Measurements from ENCODE around the gene OPN4.

OPN4 gene, protein sequence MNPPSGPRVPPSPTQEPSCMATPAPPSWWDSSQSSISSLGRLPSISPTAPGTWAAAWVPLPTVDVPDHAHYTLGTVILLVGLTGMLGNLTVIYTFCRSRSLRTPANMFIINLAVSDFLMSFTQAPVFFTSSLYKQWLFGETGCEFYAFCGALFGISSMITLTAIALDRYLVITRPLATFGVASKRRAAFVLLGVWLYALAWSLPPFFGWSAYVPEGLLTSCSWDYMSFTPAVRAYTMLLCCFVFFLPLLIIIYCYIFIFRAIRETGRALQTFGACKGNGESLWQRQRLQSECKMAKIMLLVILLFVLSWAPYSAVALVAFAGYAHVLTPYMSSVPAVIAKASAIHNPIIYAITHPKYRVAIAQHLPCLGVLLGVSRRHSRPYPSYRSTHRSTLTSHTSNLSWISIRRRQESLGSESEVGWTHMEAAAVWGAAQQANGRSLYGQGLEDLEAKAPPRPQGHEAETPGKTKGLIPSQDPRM

GRCh38 chr10:86654411-86655172 is at the start of gene OPN4:
OPN4 (plus strand) TSS chr10:86654547; CDS start chr10:86654784, 237 bp downstream.
- TF ChIP-seq CTCF (IDR thresholded peaks at IDR 0.05; ENCODE audit: low read depth, low read length) (no peak), MYC (IDR thresholded peaks at IDR 0.05; ENCODE audit: low read depth, low read length) (no peak), POLR2A (IDR thresholded peaks at IDR 0.05; ENCODE audit: extremely low read depth, insufficient read length) (no peak)
- TF ChIP-seq, protein P1, sequence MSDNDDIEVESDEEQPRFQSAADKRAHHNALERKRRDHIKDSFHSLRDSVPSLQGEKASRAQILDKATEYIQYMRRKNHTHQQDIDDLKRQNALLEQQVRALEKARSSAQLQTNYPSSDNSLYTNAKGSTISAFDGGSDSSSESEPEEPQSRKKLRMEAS (IDR thresholded peaks at IDR 0.05; ENCODE audit: low read depth, low read length): no peak
- peak; percentile 42 for DNase-seq (ENCODE audit: low read depth)
- no peak within 1 kb of the TSS for H3K4me3 ChIP-seq (ENCODE audit: low read depth, low read length)

GRCh38 chr10:86607674-86608073 is 46.7 kb upstream of the OPN4 start:
- DNase-seq (ENCODE audit: low read depth): no peak
- H3K4me3 ChIP-seq (ENCODE audit: low read depth, low read length): no peak overlapping the region
- no peak for TF ChIP-seq CTCF (IDR thresholded peaks at IDR 0.05; ENCODE audit: low read depth, low read length)

DNA sequence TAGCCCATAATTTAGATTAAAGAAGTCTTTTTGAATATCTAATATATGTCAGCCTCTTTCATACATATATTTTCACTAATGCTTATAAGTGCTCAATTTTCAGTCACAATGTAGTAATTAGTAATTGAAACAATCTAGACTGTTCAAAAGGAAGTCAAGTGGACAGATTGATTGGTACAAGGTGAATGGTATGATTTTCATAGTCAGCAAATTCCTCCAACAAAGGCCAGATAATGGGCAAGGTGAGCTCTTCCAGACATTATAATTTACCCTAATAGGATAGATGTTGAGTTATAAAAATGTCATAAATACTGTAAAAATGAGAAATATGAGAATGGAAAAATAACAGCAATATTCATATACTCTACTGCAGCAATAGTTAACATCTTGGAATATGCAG is 44.4 kb upstream of the OPN4 start:
- no peak for TF ChIP-seq POLR2A (IDR thresholded peaks at IDR 0.05; ENCODE audit: extremely low read depth, insufficient read length)
- TF ChIP-seq CTCF (IDR thresholded peaks at IDR 0.05; ENCODE audit: low read depth, low read length): no peak
- TF ChIP-seq, protein P1 (IDR thresholded peaks at IDR 0.05; ENCODE audit: low read depth, low read length): no peak
- TF ChIP-seq MYC (IDR thresholded peaks at IDR 0.05; ENCODE audit: low read depth, low read length): no peak
- H3K4me3 ChIP-seq (ENCODE audit: low read depth, low read length): no peak overlapping the region
- DNase-seq (ENCODE audit: low read depth): no peak

DNA sequence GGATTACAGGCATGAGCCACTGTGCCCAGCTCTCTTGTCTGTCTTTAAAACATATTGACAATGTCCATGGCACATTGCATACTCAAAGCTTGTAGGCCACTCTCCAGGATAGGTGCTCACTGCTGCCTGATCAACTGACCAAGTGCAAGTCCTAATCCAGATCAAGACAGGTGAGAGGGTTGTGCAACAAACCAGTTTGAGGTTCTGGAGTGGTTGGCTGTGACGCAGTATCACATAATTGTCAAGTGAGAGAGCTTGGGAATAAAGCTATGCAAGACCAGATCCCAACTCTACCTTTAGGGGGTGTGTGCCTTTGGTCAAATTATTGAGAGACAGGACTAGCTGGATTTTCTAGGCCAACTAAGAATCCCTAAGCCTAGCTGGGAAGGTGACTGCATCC is 43.0 kb upstream of the OPN4 start:
- H3K4me3 ChIP-seq (ENCODE audit: low read depth, low read length): no peak overlapping the region
- no peak for TF ChIP-seq MYC (IDR thresholded peaks at IDR 0.05; ENCODE audit: low read depth, low read length)
- TF ChIP-seq POLR2A (IDR thresholded peaks at IDR 0.05; ENCODE audit: extremely low read depth, insufficient read length): no peak
- TF ChIP-seq, protein P1 (IDR thresholded peaks at IDR 0.05; ENCODE audit: low read depth, low read length): no peak
- no peak for TF ChIP-seq CTCF (IDR thresholded peaks at IDR 0.05; ENCODE audit: low read depth, low read length)
- no peak for DNase-seq (ENCODE audit: low read depth)

GRCh38 chr10:86613096-86613495 is 41.3 kb upstream of the OPN4 start:
- no peak overlapping the region for H3K4me3 ChIP-seq (ENCODE audit: low read depth, low read length)
- DNase-seq (ENCODE audit: low read depth): no peak
- TF ChIP-seq POLR2A (IDR thresholded peaks at IDR 0.05; ENCODE audit: extremely low read depth, insufficient read length): no peak

GRCh38 chr10:86613905-86614304 is 40.4 kb upstream of the OPN4 start:
- no peak for DNase-seq (ENCODE audit: low read depth)
- TF ChIP-seq CTCF (IDR thresholded peaks at IDR 0.05; ENCODE audit: low read depth, low read length) (no peak), MYC (IDR thresholded peaks at IDR 0.05; ENCODE audit: low read depth, low read length) (no peak), POLR2A (IDR thresholded peaks at IDR 0.05; ENCODE audit: extremely low read depth, insufficient read length) (no peak)
- TF ChIP-seq, protein P1 (IDR thresholded peaks at IDR 0.05; ENCODE audit: low read depth, low read length): no peak
- H3K4me3 ChIP-seq (ENCODE audit: low read depth, low read length): no peak overlapping the region
